ENCODE measurements around the gene MICU1. TPM values are rescaled to one million over a fixed set of nuclear protein-coding genes. Genes with fewer than 3 reads are reported as not detected.
"Not testable (repeated sequence)": the region's sequence is repeated elsewhere in the genome, so short reads cannot be mapped to it uniquely, and the experiment has no call there.

MICU1 gene
- total RNA-seq, 1 experiment from 2014 or later: 40.3 TPM

- Histone ChIP-seq H3K4me3 (ENCODE audit: low read length) (no peak overlapping the region), H3K9me3 (ENCODE audit: low read length) (no peaks in the 10 kb centered on the region), H3K4me2 (ENCODE audit: low read depth, low read length, poor library complexity, severe bottlenecking) (no peak overlapping the region), H4K20me1 (ENCODE audit: insufficient read depth, low read depth, low read length) (no peaks in the 10 kb centered on the region), H3K9me2 (replicated peaks; ENCODE audit: insufficient read depth, low read length) (no peaks in the 10 kb centered on the region), H3K4me1 (ENCODE audit: low read length) (no peaks in the 10 kb centered on the region), H3K9ac (ENCODE audit: low read length) (no peak overlapping the region), H3K27ac (ENCODE audit: low read length) (no peak overlapping the region), H2AFZ (ENCODE audit: low read length) (no peak overlapping the region), H3K36me3 (ENCODE audit: insufficient read depth, low read length) (no peaks in the 10 kb centered on the region), H3K79me2 (ENCODE audit: low read length) (no peaks in the 10 kb centered on the region), H3K27me3 (ENCODE audit: low read length) (no peaks in the 10 kb centered on the region)
- DNase-seq: no peak
Measured at GRCh38 chr10:72386916-72387586, 238.8 kb downstream of the MICU1 start.

GRCh38 chr10:72385724-72386123 is 240.2 kb downstream of the MICU1 start:
- Histone ChIP-seq H3K4me2 (ENCODE audit: low read depth, low read length, poor library complexity, severe bottlenecking) (no peak overlapping the region), H3K27me3 (ENCODE audit: low read length) (no peaks in the 10 kb centered on the region), H3K27ac (ENCODE audit: low read length) (no peak overlapping the region), H3K9me2 (replicated peaks; ENCODE audit: insufficient read depth, low read length) (no peaks in the 10 kb centered on the region), H2AFZ (ENCODE audit: low read length) (no peak overlapping the region), H3K36me3 (ENCODE audit: insufficient read depth, low read length) (no peaks in the 10 kb centered on the region), H3K9me3 (ENCODE audit: low read length) (no peaks in the 10 kb centered on the region), H3K9ac (ENCODE audit: low read length) (no peak overlapping the region), H4K20me1 (ENCODE audit: insufficient read depth, low read depth, low read length) (no peaks in the 10 kb centered on the region), H3K79me2 (ENCODE audit: low read length) (no peaks in the 10 kb centered on the region), H3K4me3 (ENCODE audit: low read length) (no peak overlapping the region), H3K4me1 (ENCODE audit: low read length) (no peaks in the 10 kb centered on the region)
- DNase-seq: no peak

GRCh38 chr10:72384982-72385381 is 240.9 kb downstream of the MICU1 start:
- H3K4me3 ChIP-seq (ENCODE audit: low read length); H4K20me1 ChIP-seq (ENCODE audit: insufficient read depth, low read depth, low read length); DNase-seq; H3K4me2 ChIP-seq (ENCODE audit: low read depth, low read length, poor library complexity, severe bottlenecking); H3K9me2 ChIP-seq (replicated peaks; ENCODE audit: insufficient read depth, low read length); H2AFZ ChIP-seq (ENCODE audit: low read length); H3K79me2 ChIP-seq (ENCODE audit: low read length); H3K27ac ChIP-seq (ENCODE audit: low read length); H3K9ac ChIP-seq (ENCODE audit: low read length); H3K36me3 ChIP-seq (ENCODE audit: insufficient read depth, low read length); H3K4me1 ChIP-seq (ENCODE audit: low read length); H3K9me3 ChIP-seq (ENCODE audit: low read length); H3K27me3 ChIP-seq (ENCODE audit: low read length): not testable (repeated sequence)

- no peak overlapping the region for H3K27ac ChIP-seq (ENCODE audit: low read length)
- no peaks in the 10 kb centered on the region for H3K79me2 ChIP-seq (ENCODE audit: low read length)
- no peaks in the 10 kb centered on the region for H3K9me2 ChIP-seq (replicated peaks; ENCODE audit: insufficient read depth, low read length)
- H4K20me1 ChIP-seq (ENCODE audit: insufficient read depth, low read depth, low read length): no peaks in the 10 kb centered on the region
- H3K36me3 ChIP-seq (ENCODE audit: insufficient read depth, low read length): no peaks in the 10 kb centered on the region
- H3K27me3 ChIP-seq (ENCODE audit: low read length): no peaks in the 10 kb centered on the region
- H3K4me2 ChIP-seq (ENCODE audit: low read depth, low read length, poor library complexity, severe bottlenecking): no peak overlapping the region
- DNase-seq: no peak
- no peak overlapping the region for H3K9ac ChIP-seq (ENCODE audit: low read length)
- no peak overlapping the region for H2AFZ ChIP-seq (ENCODE audit: low read length)
- no peaks in the 10 kb centered on the region for H3K9me3 ChIP-seq (ENCODE audit: low read length)
- H3K4me3 ChIP-seq (ENCODE audit: low read length): no peak overlapping the region
- H3K4me1 ChIP-seq (ENCODE audit: low read length): no peaks in the 10 kb centered on the region
Measured at GRCh38 chr10:72379776-72380175, 246.1 kb downstream of the MICU1 start.

- Histone ChIP-seq H3K4me1 (ENCODE audit: low read length) (no peaks in the 10 kb centered on the region), H3K4me3 (ENCODE audit: low read length) (no peak overlapping the region), H3K4me2 (ENCODE audit: low read depth, low read length, poor library complexity, severe bottlenecking) (no peak overlapping the region), H3K9me3 (ENCODE audit: low read length) (no peaks in the 10 kb centered on the region), H3K27me3 (ENCODE audit: low read length) (no peaks in the 10 kb centered on the region), H3K27ac (ENCODE audit: low read length) (no peak overlapping the region), H3K36me3 (ENCODE audit: insufficient read depth, low read length) (no peaks in the 10 kb centered on the region), H3K9me2 (replicated peaks; ENCODE audit: insufficient read depth, low read length) (no peaks in the 10 kb centered on the region), H3K79me2 (ENCODE audit: low read length) (no peaks in the 10 kb centered on the region), H2AFZ (ENCODE audit: low read length) (no peak overlapping the region), H3K9ac (ENCODE audit: low read length) (no peak overlapping the region), H4K20me1 (ENCODE audit: insufficient read depth, low read depth, low read length) (no peaks in the 10 kb centered on the region)
- DNase-seq: no peak
Measured at GRCh38 chr10:72379062-72379461, 246.8 kb downstream of the MICU1 start.

GRCh38 chr10:72375585-72375984 is 250.3 kb downstream of the MICU1 start:
- Histone ChIP-seq H3K4me1 (ENCODE audit: low read length) (no peaks in the 10 kb centered on the region), H2AFZ (ENCODE audit: low read length) (no peak overlapping the region), H3K9me2 (replicated peaks; ENCODE audit: insufficient read depth, low read length) (no peaks in the 10 kb centered on the region), H3K4me3 (ENCODE audit: low read length) (no peak overlapping the region), H3K79me2 (ENCODE audit: low read length) (no peaks in the 10 kb centered on the region), H3K9ac (ENCODE audit: low read length) (no peak overlapping the region), H3K9me3 (ENCODE audit: low read length) (no peaks in the 10 kb centered on the region), H3K27me3 (ENCODE audit: low read length) (no peaks in the 10 kb centered on the region), H3K27ac (ENCODE audit: low read length) (no peak overlapping the region), H3K4me2 (ENCODE audit: low read depth, low read length, poor library complexity, severe bottlenecking) (no peak overlapping the region), H4K20me1 (ENCODE audit: insufficient read depth, low read depth, low read length) (no peaks in the 10 kb centered on the region), H3K36me3 (ENCODE audit: insufficient read depth, low read length) (no peaks in the 10 kb centered on the region)
- no peak for DNase-seq

GRCh38 chr10:72375173-72375572 is 250.7 kb downstream of the MICU1 start:
- Histone ChIP-seq H3K9ac (ENCODE audit: low read length) (no peak overlapping the region), H3K79me2 (ENCODE audit: low read length) (no peaks in the 10 kb centered on the region), H3K36me3 (ENCODE audit: insufficient read depth, low read length) (no peaks in the 10 kb centered on the region), H3K9me3 (ENCODE audit: low read length) (no peaks in the 10 kb centered on the region), H3K27ac (ENCODE audit: low read length) (no peak overlapping the region), H3K4me3 (ENCODE audit: low read length) (no peak overlapping the region), H3K9me2 (replicated peaks; ENCODE audit: insufficient read depth, low read length) (no peaks in the 10 kb centered on the region), H2AFZ (ENCODE audit: low read length) (no peak overlapping the region), H3K27me3 (ENCODE audit: low read length) (no peaks in the 10 kb centered on the region), H4K20me1 (ENCODE audit: insufficient read depth, low read depth, low read length) (no peaks in the 10 kb centered on the region), H3K4me2 (ENCODE audit: low read depth, low read length, poor library complexity, severe bottlenecking) (no peak overlapping the region), H3K4me1 (ENCODE audit: low read length) (no peaks in the 10 kb centered on the region)
- DNase-seq: no peak

GRCh38 chr10:72370201-72370722 is 255.6 kb downstream of the MICU1 start:
- Histone ChIP-seq H3K36me3 (ENCODE audit: insufficient read depth, low read length) (no peaks in the 10 kb centered on the region), H4K20me1 (ENCODE audit: insufficient read depth, low read depth, low read length) (no peaks in the 10 kb centered on the region), H3K4me1 (ENCODE audit: low read length) (no peaks in the 10 kb centered on the region), H3K4me3 (ENCODE audit: low read length) (no peak overlapping the region), H3K9me2 (replicated peaks; ENCODE audit: insufficient read depth, low read length) (no peaks in the 10 kb centered on the region), H3K4me2 (ENCODE audit: low read depth, low read length, poor library complexity, severe bottlenecking) (no peak overlapping the region), H3K9me3 (ENCODE audit: low read length) (no peaks in the 10 kb centered on the region), H3K27me3 (ENCODE audit: low read length) (no peaks in the 10 kb centered on the region), H3K9ac (ENCODE audit: low read length) (no peak overlapping the region), H3K79me2 (ENCODE audit: low read length) (no peaks in the 10 kb centered on the region), H2AFZ (ENCODE audit: low read length) (no peak overlapping the region), H3K27ac (ENCODE audit: low read length) (no peak overlapping the region)
- no peak for DNase-seq

Data from Karpas-422 (cell line).